Transverse colon (tissue), 4 donors: ENCODE data around the gene PLEKHH2.

Experiments
- CTCF ChIP-seq, 5 experiments: fragments of 200-600 bp in 3 of 5; fragments of 450-650 bp in 2 of 5; sonication (generic) in 3 of 5; IDR thresholded peaks; 1 replicate in 2 of 5; 2 replicates in 3 of 5; pipeline ENCODE4 v1.5.1; 2016 to 2017; ENCODE audit warnings: antibody characterized with exemption in 5 of 5, inconsistent platforms in 3 of 5, mild to moderate bottlenecking in 2 of 5, moderate library complexity in 1 of 5
- POLR2A ChIP-seq: fragments of 450-650 bp; IDR thresholded peaks from one replicate; pipeline ENCODE4 v1.6.1; 2016; ENCODE audit warnings: antibody characterized with exemption, mild to moderate bottlenecking, moderate library complexity
- POLR2AphosphoS5 ChIP-seq, 3 donors: sonication (generic); formaldehyde crosslinking; IDR thresholded peaks; one replicate each; pipeline ENCODE4 v1.6.1; 2016; ENCODE audit warnings: antibody characterized with exemption in 3 of 3

GRCh38 chr2:43759195-43759594 is 122.1 kb downstream of the PLEKHH2 start:
- TF ChIP-seq POLR2A = no peak
- no peak for TF ChIP-seq CTCF (IDR thresholded peaks at IDR 0.05)
- no peak for TF ChIP-seq POLR2AphosphoS5 (IDR thresholded peaks at IDR 0.05)
